CD4-positive, alpha-beta T cell treated with Interleukin-1 beta for 1 hour (primary cell): ENCODE data around the gene PYGO2.
A peak's percentile ranks its signal among the peaks of the same experiment; 100 is the strongest.
"Not testable (repeated sequence)": the region's sequence is repeated elsewhere in the genome, so short reads cannot be mapped to it uniquely, and the experiment has no call there.

ENCODE experiments used
- DNase-seq, 2 donors: peaks; one replicate each; pipeline ENCODE4 v3.0.0-alpha.2; 2020 to 2022

Gene PYGO2

GRCh38 chr1:154977762-154978161 lies 16.2 kb upstream of the PYGO2 start:
- DNase-seq = not testable (repeated sequence)

DNA sequence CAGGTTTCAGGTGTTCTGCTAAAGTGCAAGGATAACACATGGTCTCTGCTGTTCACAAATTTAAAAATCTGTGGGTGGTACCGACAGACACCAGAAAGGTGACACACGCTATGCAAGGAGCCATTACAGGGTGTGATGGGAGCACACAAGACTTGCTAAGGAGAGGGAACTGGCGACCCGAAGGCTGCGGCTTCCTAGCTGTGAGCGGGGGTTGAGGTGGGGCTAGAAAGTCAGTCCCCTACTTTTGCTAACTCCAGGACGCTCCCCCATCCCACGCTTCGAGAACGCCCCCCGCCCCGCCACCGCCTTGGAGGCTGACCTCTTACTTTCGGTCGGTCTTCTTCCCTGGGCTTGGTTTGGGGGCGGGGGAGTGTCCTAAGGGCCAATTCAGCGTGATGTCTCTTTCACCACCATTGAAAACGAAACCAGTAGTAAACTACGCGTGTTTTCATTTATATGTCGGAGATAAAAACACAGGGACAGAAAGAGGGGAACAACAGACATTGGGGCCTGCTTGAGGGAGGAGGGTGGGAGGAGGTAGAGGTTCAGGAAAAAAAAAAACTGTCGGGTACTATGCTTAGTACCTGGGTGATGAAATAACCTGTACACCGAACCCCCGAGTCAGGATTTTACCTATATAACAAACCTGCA lies 14.0 kb upstream of the PYGO2 start:
- DNase-seq = peak; percentile 55 to 56

- DNase-seq = peak; percentile 95 to 96
Measured at GRCh38 chr1:154974808-154975408, 13.3 kb upstream of the PYGO2 start.

- DNase-seq = peak; percentile 99
Measured at GRCh38 chr1:154974102-154974807, 12.7 kb upstream of the PYGO2 start, which contains the start of gene CKS1B. Gene CKS1B (plus strand): TSS chr1:154974681. CDS start chr1:154974746, 65 bp downstream.

DNA sequence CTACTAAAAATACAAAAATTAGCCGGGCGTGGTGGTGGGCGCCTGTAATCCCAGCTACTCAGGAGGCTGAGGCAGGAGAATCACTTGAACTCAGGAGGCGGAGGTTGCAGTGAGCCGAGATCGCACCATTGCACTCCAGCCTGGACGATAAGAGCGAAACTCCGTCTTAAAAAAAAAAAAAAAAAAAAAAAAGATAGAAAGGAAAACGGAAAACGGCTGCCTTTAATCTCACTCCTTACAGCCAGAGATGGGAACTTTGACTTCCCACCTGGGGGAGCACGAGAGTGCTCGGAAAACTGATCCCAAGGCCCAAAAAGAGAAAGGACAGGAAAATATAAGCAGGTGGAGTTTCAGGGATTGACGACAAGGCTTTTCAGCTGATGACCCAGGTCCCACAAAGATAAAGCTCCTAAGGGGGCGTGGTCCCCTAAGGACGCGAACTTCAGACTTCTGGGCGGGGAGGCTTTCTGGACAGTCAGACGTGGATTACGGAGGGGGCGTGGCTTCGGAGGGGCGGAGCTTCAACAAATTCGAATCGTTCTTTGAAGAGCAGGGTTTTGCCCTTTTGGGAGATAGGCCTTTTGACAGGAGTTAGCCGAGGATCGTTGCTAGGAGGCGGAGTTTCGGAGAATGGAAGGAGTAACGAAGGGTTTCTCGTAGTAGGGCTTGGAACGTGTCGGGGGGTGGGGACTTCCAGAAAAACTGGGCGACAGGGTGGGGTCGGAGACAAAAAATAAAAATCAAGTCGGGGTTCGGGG lies 11.9 kb upstream of the PYGO2 start:
- DNase-seq = peak; percentile 93 to 94

GRCh38 chr1:154972517-154973343 lies 11.1 kb upstream of the PYGO2 start:
- no peak for DNase-seq

GRCh38 chr1:154972213-154972516 lies 10.6 kb upstream of the PYGO2 start:
- DNase-seq = no peak

DNA sequence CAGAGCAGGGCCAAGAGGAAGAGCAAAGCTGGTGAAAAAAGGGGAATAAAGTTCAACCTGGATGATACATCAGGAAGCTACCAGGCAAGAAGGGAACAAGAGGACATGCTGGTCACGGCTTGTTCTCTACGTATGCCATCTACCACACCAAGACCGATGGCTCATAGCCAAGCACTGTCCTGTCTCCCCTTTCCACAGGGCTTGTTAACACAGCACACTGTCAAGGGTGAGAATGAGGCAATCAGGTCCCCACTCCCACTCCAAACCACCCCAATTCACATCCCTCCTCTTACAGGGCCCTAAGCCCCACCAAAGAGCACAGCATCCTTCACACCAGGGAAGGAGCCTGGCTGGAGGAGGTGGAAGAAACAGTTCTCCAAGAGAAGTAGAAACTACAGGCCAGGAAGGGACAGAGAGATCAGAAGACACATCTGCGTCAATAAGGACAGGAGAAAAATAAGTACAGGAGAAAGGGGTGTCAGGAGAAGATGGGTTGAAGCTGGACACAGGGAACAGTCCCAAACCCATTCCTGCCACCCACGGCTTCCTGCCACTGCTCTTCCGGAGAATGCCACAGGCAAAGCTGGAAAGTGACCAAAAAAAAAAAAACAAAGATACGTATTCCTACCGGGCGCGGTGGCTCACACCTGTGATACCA lies 9.9 kb upstream of the PYGO2 start:
- DNase-seq = no peak

DNA sequence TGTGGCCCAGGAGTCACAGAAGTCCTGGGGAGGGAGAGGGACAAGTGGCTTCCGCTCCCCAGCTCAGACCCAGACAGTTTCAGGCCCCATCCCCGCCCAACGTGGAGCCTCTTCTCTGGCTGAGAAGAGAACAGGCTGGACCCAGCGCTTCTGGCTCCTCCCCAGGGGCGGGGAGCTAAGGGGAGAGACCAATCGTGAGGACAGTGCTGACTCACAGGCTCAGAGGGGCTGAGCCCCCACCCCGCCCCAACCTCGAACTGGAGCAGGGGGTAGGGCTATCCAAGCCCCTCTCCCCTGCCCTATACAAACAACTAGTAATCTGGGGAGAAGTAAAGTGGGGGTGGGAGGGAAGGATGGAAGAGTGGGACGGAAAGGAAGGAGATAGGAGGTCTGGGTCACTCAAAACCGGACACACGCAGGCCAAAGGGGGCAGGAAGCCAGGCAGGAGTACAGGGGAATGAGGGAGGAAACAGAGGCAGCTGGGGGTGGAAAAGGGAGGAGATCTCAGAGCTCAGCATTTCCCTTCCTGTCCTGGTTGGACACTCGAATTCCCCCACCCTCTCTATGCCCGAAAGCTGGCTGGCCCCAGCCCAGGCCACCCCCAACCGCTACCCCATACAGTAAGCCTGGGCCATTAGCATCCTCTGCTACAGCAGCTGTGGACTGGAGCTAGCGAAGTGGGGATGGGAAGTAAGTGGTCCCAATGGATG lies 9.2 kb upstream of the PYGO2 start, which contains the start of gene SHC1:
Gene SHC1, minus strand, starts transcription at position 117 of the 710 bp plus-strand sequence. CDS start 221 bp downstream, outside the sequence.
- DNase-seq = peak in 1 of 2 donors; percentile 66

DNA sequence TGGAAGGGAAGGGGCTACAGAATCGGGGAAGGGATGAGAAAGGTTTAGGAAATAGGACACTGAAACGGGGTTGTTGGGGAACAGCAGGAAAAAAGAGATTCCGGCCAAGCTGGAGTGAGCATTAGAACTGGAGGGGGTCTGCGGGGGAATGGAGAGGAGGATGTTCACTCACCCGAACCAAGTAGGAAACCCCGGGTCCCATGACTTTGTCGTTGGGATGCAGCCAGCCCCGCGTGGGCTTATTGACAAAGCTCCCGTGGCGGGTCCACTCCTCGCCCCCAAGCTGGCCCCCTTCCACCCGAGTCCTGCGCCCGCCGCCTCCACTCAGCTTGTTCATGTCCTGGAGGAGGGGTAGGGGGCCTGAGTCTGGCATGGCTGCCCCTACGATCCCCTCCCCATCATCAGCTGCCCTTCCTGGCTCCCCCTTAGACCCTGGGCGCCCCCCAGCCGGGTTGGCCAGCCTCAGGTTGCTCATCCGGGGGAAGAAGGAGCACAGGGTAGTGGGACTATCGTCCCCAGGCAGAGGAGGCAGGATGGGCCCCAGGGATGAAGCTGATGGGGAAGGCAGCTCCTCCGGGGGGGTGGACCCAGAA lies 8.4 kb upstream of the PYGO2 start:
- DNase-seq = no peak

DNA sequence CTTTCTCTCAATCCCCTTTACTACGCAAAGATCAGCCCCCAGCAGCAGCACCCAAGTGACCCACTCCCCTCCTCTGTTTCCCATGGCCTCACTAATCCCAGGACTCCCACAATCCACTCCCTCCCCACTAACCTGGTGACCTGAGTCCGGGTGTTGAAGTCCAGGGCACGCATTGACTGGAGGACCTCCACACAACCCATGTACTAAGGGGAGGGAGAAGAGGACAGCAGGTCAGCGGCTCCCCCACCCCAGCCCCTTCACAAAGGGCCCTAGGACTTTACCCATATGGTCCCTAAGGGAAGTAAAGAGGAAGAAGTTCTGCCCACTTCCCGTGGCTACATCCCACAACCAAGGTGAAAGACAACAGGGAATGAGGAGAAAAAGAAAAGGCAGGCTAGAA lies 7.7 kb upstream of the PYGO2 start:
- no peak for DNase-seq

- DNase-seq = no peak
Measured at GRCh38 chr1:154968731-154969130, 7.1 kb upstream of the PYGO2 start.

GRCh38 chr1:154967331-154967950 lies 5.9 kb upstream of the PYGO2 start:
- no peak for DNase-seq

- no peak for DNase-seq
Measured at GRCh38 chr1:154966111-154966510, 4.5 kb upstream of the PYGO2 start.

GRCh38 chr1:154964359-154964758 lies 2.8 kb upstream of the PYGO2 start:
- no peak for DNase-seq

DNA sequence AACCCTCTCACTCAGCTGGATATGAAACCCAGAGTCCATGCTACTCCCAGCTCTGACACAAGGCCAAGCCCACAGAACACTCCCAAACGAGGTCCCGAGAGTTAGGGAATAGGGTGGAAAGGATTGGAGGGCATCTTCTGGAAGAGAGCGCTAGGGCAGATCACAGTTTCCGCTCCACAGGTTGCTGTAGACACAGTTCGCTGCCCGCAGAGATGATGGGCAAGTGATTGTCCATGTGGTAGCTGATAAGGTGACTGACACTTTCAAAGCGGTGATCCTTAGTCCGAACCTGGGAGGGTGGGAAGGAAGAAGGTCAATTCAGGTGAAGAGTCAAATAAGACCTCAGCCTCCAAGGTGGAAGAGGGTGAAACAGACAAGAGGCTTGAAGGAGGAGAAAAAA lies 2.1 kb upstream of the PYGO2 start:
- no peak for DNase-seq

DNA sequence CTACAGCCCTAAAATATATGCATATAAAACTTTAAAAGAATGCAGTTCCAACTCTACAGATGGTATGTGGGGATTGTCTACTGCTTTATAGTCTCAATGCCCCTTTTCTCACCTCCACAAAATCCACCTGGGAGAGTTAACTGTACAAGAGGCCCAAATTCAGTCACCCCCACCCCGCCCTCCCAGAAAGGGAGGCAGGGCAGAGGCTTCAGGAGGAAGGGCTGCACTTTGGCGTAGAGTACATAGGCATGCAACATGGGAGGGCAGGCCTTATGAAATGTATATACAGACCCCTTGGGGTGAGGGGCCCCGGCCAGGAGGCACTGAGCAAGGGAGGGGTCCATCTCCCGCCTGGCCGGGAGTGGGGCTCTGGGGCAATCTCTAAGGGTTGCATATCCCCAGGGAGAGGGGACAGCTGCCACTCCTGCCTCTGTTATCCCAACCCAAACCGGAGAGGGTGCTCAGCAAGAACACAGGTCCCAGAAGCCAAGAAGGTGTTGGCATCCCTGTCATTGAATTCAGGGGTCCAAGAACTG lies 1.3 kb upstream of the PYGO2 start:
- DNase-seq = no peak

- DNase-seq = no peak
Measured at GRCh38 chr1:154962156-154962749, 671 bp upstream of the PYGO2 start.

- no peak for DNase-seq
Measured at GRCh38 chr1:154960446-154961136, 991 bp downstream of the PYGO2 start.
